HG02623 (cell line): ENCODE measurements around the gene PAK2.
"Not testable (repeated sequence)": the region's sequence is repeated elsewhere in the genome, so short reads cannot be mapped to it uniquely, and the experiment has no call there.

Experiments
- ATAC-seq: cut with Tn5 transposase; IDR thresholded peaks from one replicate; pipeline ENCODE4 v1.9.1; 2021; ENCODE audit warnings: moderate library complexity; ENCODE audit not compliant: unreplicated experiment

The PAK2 gene

DNA sequence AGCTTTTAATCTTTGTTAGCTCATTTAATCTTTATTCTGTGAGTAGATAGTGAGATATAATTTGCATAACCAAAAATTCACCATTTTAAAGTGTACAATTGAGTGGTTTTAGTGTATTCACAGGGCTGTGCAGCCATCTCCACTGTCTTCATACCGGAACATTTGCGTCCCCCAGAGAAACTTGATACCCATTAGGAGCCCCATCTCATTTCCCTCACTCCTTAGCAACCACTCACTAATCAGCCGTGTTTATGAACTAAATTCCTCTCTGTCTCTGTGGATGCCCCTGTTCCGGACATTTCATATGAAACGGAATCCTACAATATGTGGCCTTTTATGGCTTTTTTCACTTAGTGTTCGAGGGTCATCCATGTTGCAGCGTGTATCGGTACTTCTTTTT, 38.2 kb downstream of the PAK2 start:
- no peak for ATAC-seq

GRCh38 chr3:196778755-196779154, 39.1 kb downstream of the PAK2 start:
- ATAC-seq = no peak

GRCh38 chr3:196782511-196782910, 42.9 kb downstream of the PAK2 start:
- ATAC-seq = no peak

- ATAC-seq = no peak
These were observed 48.9 kb downstream of the PAK2 start for GRCh38 chr3:196788528-196788927.

GRCh38 chr3:196789885-196790359, 50.3 kb downstream of the PAK2 start:
- ATAC-seq = no peak

- ATAC-seq = no peak
These were observed 51.0 kb downstream of the PAK2 start for GRCh38 chr3:196790636-196791035.

GRCh38 chr3:196792771-196793170, 53.1 kb downstream of the PAK2 start:
- ATAC-seq = no peak

GRCh38 chr3:196793246-196793645, 53.6 kb downstream of the PAK2 start:
- no peak for ATAC-seq

GRCh38 chr3:196794467-196794866, 54.8 kb downstream of the PAK2 start:
- ATAC-seq = no peak

GRCh38 chr3:196796317-196796716, 56.7 kb downstream of the PAK2 start:
- no peak for ATAC-seq

GRCh38 chr3:196800742-196801434, 61.2 kb downstream of the PAK2 start:
- ATAC-seq = no peak

GRCh38 chr3:196803891-196804468, 64.3 kb downstream of the PAK2 start:
- no peak for ATAC-seq

- no peak for ATAC-seq
These were observed 65.1 kb downstream of the PAK2 start for GRCh38 chr3:196804773-196805172.

DNA sequence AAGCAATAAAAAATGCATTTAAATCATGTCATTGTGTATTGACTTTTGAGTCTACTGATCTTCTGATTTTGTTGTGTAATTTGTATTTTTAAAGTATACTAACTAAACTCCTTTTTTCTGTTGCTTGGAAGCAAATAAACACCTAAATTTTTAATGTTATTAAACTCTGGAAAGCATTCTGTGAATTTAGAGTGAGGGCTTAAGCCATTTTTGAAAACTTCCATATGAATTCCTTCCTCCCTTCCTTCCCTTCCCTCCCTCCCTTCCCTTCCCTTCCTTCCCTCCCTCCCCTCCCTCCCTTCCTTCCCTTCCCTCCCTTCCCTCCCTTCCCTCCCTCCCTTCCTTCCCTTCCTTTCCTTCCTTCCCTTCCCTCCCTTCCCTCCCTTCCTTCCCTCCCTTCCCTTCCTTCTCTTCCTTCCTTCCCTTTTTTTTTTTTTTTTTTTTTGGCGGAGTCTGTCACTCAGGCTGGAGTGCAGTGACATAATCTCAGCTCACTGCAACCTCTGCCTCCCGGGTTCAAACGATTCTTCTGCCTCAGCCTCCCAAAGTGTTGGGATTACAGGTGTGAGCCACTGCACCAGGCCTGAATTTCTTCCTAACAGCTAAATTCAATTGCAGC, 71.4 kb downstream of the PAK2 start:
- no peak for ATAC-seq

- no peak for ATAC-seq
These were observed 73.2 kb downstream of the PAK2 start for GRCh38 chr3:196812853-196813252.

DNA sequence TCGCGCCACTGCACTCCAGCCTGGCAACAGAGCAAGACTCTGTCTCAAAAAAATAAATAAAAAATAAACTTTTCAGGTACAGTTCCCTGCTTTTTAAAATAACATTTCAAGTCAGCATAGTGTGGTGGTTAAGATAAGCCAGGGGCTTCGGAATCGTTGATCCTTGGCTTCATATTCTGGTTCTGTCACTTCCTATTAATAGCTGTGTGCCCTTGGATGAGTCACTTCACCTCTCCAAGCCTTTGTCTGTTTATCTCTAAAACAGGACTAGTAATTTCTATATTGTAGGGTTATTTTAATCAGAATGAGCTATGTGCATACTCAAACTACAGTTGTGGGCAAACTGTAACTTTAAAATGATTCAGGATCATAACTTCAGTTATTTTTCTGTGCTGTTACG, 74.2 kb downstream of the PAK2 start:
- no peak for ATAC-seq

DNA sequence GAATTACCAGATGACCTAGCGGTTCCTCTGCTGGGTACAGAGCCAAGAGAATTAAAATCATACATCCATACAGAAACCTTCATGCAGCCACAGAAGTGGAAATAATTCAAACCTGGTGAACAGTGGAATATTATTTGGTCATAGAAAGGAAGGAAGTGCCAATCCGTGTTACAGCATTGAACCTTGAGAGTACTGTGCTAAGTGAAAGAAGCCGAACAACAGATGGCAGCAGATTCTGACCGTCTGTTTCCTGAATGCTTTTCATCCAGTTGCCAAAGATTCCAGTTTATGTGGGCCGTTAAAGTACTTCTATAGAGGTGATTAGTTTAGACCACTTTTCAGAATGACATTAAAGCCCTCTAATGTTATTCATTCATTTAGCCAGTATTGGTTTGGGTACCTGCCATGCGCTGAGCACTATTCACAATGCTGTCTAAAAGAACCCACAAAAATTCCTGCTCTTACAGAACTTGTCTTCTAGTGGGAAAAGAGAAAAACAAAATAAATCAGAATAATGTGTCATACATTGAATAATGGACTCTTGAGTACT, 82.2 kb downstream of the PAK2 start:
- no peak for ATAC-seq

- not testable (repeated sequence) for ATAC-seq
These were observed 90.0 kb downstream of the PAK2 start for GRCh38 chr3:196829651-196830050.

DNA sequence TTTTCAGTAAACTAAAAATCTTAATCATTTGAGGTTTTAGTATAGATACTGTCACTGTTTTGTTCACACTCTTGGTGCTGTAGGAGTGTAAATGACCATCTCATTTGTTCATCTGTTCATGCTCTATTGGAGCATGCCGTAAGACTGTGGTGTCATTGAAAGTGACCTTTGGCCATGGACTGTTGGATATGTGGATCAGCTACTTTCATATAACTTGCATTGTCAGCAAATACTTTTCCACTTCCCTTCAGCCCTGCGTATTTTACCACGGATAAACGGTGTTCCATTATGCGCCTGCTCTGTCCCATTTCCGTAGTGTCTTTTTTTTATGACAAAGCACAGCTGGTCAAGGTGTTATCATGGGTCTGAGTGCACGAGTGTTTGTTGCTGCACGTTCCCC, 95.4 kb downstream of the PAK2 start:
- ATAC-seq = no peak

GRCh38 chr3:196836626-196837025, 97.0 kb downstream of the PAK2 start:
- ATAC-seq = not testable (repeated sequence)

- ATAC-seq = no peak
These were observed 98.3 kb downstream of the PAK2 start for GRCh38 chr3:196837819-196838420.

DNA sequence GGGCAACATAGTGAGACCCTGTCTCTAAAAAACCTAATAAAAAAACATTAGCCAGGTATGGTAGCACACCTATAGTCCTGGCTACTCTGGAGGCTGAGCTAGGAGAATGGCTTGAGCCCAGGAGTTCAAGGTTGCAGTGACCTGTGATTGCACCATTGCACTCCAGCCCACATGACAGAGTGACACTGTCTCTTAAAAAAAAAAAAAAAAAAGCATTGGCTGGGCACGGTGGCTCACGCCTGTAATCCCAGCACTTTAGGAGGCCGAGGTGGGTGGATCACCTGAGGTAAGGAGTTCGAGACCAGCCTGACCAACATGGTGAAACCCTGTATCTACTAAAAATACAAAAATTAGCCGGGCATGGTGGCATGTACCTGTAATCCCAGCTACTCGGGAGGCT, 99.7 kb downstream of the PAK2 start:
- ATAC-seq = not testable (repeated sequence)
